Measurements from ENCODE around the gene GRIA3.

GRIA3 gene

GRCh38 chrX:123199338-123199737, 15.3 kb downstream of the GRIA3 start:
- no peak for DNase-seq (ENCODE audit: low spot score)

GRCh38 chrX:123201720-123202119, 17.6 kb downstream of the GRIA3 start:
- DNase-seq (ENCODE audit: low spot score): no peak

- no peak for DNase-seq (ENCODE audit: low spot score)
These were observed 18.4 kb downstream of the GRIA3 start for GRCh38 chrX:123202523-123202922.

DNA sequence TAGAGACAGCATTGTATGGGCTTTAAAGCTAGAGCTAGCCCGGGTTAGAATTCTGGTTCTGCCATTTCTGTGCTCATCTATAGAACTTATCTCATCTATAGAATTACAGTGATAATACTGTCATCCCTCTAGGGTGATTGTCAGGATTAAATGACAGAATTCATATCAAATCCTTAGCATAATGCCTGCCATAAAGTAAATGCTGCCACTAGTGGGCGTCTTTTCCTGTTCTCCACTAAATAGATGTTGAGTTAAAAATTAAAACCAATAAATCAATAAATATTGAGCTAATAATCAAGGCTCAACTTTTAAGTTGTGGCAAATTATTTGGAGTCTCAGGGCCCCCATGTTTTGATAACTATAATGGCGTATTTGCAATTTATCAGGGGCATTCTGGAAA, 19.7 kb downstream of the GRIA3 start:
- DNase-seq (ENCODE audit: low spot score): no peak

DNA sequence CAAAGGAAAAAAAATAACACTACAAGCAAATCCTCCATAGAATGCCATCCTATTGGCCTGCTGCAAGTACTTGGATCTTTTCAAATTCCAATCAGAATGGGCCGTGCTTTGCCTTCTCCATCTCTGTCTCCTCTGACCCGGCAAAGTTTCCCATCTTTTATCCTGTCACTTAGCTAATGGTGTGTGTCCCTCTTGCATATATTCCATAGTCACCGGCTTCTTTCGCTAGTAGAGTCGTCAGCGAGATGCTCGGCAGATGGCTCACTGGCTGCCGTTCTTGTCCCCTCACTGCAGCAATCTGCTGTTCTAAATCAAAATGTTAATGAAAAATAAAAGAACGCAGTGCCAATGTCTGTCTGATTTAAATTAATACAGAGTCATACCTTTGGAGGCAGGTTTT, 22.1 kb downstream of the GRIA3 start:
- DNase-seq (ENCODE audit: low spot score): no peak

DNA sequence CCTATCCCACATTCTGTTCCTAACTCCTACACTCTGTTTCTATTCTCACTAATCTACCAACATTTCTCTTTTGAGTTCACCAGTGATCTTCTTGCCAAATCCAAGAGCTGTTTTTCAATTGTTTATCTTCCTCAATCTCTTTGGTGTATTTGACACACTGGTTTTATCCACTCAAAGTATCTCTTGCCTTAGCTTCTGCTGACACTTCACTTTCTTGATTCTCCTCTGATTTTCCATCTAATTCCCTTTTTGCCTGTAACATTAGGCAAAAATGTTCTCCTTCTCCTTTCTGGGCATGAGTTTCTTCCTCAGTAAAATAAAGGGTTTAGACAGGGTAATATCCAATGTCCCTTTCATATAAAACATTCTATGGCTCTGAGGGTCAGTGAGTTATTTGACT, 26.2 kb downstream of the GRIA3 start:
- no peak for DNase-seq (ENCODE audit: low spot score)

DNA sequence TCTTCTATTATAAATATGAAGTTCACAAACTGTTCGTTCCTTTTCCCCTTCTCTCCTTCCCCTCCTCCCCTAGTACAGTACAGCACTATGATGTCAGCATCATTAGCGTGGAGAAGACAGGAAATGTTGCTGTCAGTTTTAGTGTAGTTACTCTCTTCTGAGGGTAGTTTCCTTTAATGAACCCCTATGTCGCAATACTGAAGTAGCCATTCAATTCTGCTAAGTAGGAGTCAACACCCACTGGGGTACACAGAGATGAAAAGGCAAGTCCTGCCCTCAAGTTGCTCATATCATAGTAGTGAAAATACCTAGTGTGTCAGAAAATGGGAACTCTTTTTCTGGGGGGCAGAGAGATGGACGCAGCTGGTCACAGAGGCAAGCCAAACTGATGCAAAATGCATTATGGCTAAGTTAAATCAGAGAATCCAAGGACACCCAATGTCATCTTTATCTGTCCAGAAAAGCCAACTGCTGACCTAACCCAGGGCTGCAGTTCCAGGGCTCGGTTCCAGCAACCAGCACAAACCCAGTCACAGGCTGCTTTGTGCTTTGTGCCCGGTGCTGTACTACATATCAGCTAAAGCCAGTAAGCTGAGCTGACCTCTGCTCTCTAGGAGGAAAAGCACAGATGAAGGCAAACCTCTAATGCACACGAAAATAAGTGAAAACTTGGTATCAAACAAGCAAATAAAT, 31.5 kb downstream of the GRIA3 start:
- DNase-seq (ENCODE audit: low spot score): no peak

- DNase-seq (ENCODE audit: low spot score): no peak
These were observed 33.0 kb downstream of the GRIA3 start for GRCh38 chrX:123217077-123217476.

DNA sequence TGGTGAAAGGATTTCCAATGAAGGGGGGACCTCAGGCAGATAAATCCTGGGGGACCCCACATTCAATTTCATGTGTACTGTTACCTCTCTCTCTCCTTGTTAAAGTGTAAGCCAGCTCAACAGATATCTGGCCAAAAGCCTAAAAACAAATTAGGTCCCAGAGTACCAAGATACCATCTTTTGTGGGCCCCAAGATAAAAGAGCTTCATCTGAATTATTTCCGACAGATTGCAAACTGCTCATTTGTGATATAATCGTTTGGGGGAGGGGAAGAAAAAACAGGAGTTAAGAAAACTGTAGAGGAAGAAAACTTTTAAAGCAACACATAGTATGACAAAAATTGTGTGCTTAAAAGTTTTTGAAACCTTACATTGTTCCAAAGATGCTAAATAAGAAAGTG, 33.6 kb downstream of the GRIA3 start:
- no peak for DNase-seq (ENCODE audit: low spot score)

DNA sequence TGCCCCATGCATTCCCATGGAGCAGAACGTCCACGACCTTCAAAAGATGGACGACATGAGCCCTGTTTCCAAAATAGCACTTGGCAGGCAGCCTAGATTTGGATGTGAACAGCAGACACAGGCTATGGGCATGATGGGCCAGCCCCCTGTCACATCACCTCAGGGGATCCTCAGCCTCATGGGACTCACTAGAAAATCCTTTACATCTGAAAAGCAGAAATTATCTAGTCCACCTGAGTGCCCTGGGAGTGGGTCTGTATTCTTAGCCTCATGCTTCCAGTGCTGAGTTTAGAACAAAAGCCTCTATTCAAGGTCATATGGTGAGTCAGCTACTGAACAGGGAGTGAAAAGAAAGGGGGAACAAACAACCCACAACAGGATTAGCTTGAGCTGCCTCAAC, 35.8 kb downstream of the GRIA3 start:
- DNase-seq (ENCODE audit: low spot score): peak; percentile 12

- no peak for DNase-seq (ENCODE audit: low spot score)
These were observed 38.8 kb downstream of the GRIA3 start for GRCh38 chrX:123222920-123223319.

DNA sequence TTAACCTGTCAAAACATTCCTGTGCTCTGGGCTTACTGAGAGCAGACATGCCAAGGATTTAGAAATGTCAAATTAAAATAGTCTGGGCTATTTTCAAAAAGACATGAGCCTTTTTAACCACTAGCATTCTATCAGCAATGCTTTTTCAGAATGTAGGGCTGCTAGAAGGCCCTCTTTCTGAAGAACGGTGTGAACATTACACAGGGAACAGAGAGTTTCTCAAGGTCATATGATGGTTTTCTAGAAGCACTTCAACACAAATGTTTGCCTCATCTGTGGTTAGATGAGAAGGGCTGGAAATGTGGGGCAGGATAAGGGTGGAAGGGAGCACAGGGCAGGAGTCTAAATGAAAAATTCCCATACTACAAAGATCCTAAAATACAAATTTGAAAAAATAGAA, 39.3 kb downstream of the GRIA3 start:
- no peak for DNase-seq (ENCODE audit: low spot score)

- no peak for DNase-seq (ENCODE audit: low spot score)
These were observed 39.8 kb downstream of the GRIA3 start for GRCh38 chrX:123223859-123224258.

- DNase-seq (ENCODE audit: low spot score): no peak
These were observed 46.7 kb downstream of the GRIA3 start for GRCh38 chrX:123230798-123231197.

DNA sequence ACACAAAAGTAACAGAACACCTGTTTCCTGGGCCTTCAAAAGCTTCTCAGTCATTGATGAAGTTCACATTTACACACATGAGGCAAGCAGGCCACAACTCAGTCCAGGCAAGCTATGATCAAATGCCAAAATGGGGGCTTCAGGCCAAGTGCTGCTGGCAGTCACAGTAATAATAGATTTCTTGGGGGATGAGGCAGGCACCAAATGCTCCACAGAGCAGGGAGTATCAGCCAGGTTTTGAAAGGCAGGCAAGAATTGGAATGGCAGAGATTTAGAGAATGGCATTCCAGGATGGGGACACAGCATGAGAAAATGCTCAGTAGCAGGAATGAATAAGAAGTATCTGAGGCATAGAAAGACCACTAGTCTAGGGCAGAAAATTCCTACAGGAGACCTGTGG, 52.8 kb downstream of the GRIA3 start:
- DNase-seq (ENCODE audit: low spot score): no peak

DNA sequence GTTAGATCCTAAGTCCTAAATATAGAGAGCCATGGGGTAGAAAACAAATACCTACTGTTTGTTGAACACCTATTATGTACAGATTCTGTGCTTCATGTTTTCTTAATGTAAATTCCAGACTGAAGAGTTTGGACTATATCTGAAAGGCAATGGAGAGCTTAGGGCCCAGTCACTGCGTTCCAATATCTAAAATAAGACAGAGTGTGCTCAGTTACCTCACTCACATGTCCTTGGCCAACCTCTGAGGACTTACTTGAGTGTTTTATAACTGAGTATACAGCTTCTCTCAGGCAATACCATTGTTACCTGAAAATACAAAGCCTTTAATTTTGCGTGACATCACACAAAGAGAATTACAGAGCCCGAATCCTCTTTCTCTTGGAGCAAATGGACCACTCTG, 53.2 kb downstream of the GRIA3 start:
- DNase-seq (ENCODE audit: low spot score): no peak

- DNase-seq (ENCODE audit: low spot score): no peak
These were observed 70.4 kb downstream of the GRIA3 start for GRCh38 chrX:123254457-123254856.

GRCh38 chrX:123256378-123256777, 72.3 kb downstream of the GRIA3 start:
- DNase-seq (ENCODE audit: low spot score): no peak

DNA sequence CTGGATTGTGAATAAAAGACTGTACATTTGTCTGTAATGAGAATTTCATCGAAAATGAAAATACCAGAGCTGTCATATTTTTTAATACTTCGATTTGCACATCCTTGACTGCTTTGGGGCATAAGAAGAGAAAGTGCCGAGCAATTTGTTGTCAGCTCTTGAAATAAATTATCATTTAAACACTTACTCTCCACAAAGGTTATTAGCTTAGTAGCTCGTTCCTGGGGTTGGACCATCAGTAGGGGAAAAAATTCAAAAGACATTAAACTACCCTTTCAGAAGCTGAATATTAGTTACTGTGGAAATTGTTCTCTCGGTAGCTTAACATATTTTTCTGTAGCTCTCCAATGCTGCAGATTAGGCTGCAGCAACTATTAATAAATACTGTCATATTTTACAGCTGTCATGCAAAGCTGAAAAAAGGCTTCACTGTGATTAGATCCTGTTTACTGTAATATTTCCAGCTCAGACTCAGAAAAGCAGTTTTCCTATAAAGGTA, 76.9 kb downstream of the GRIA3 start:
- no peak for DNase-seq (ENCODE audit: low spot score)

GRCh38 chrX:123263270-123263669, 79.2 kb downstream of the GRIA3 start:
- DNase-seq (ENCODE audit: low spot score): no peak

DNA sequence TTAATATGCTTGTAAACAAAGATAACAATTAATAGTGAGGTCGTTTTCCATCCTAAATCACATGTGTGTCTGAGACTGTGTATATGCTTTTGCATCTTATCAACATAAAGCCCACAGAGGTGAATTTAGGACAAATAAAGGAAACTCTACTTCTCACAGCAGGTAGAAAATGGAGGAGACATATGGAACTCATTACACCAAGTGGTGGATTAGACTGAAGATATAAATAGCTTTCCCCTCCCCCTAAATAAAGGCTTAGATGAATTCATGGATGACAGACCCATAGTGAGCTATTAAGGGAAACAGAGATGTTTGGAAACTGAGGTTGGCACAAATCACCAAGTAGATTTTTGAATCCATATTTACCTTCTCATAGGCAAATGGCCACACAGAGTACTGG, 79.7 kb downstream of the GRIA3 start:
- no peak for DNase-seq (ENCODE audit: low spot score)

DNA sequence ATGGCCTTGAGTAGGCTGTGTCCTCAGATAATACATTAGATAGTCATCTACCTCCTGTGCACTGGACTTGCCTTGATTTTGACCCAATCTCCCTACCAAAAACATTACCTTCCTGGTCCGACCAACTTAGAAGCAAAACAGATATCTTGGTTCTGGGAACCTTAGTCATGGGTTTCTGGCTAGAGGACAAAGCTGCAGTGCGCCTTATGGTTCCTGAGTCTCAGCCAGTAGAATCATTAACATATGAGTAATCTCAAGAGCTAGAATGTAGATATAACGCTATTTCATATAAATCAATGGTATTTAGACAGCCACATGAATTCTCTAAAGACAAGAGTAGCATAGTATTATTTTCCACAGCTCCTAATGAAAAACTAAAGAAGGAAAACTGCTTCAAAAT, 83.1 kb downstream of the GRIA3 start:
- no peak for DNase-seq (ENCODE audit: low spot score)

GRCh38 chrX:123271902-123272301, 87.8 kb downstream of the GRIA3 start:
- DNase-seq (ENCODE audit: low spot score): no peak

GRCh38 chrX:123272630-123273029, 88.6 kb downstream of the GRIA3 start:
- no peak for DNase-seq (ENCODE audit: low spot score)

Measured in SW480 (cell line).